ENCODE results near the gene LRRC34. TPM values are rescaled to one million over a fixed set of nuclear protein-coding genes. Genes with fewer than 3 reads are reported as not detected.

LRRC34 gene
- total RNA-seq, 1 experiment from 2014 or later, result 1.8 TPM

GRCh38 chr3:169836942-169837275 is 24.2 kb upstream of the LRRC34 start:
- no peaks in the 10 kb centered on the region for H4K20me1 ChIP-seq (ENCODE audit: low read length)
- no peaks in the 10 kb centered on the region for H3K36me3 ChIP-seq (ENCODE audit: low read depth, low read length)
- BruUV-seq (replicated peaks), result no TSS peak
- CTCF ChIA-PET, result no interaction called here
- H3F3A ChIP-seq (ENCODE audit: low read length, unreplicated experiment), result no peaks in the 10 kb centered on the region
- no peak overlapping the region for H3K4me3 ChIP-seq (ENCODE audit: low read length)
- POLR2A ChIA-PET (ENCODE audit: unreplicated experiment), result no interaction called here
- intact Hi-C loops (cut with micrococcal nuclease), result no loop called here
- no peaks in the 10 kb centered on the region for H3K4me1 ChIP-seq (ENCODE audit: insufficient read depth, low read length)
- ATAC-seq (no peak), DNase-seq (no peak)
- no peaks in the 10 kb centered on the region for H3K27me3 ChIP-seq (ENCODE audit: low read length)
- H3K9me3 ChIP-seq (ENCODE audit: low read length), result no peaks in the 10 kb centered on the region
- H3K27ac ChIP-seq (ENCODE audit: low read length), result no peak overlapping the region
- no peak for TF ChIP-seq EZH2 (IDR thresholded peaks at IDR 0.05; ENCODE audit: low read length, unreplicated experiment)
- TF ChIP-seq, protein P1, sequence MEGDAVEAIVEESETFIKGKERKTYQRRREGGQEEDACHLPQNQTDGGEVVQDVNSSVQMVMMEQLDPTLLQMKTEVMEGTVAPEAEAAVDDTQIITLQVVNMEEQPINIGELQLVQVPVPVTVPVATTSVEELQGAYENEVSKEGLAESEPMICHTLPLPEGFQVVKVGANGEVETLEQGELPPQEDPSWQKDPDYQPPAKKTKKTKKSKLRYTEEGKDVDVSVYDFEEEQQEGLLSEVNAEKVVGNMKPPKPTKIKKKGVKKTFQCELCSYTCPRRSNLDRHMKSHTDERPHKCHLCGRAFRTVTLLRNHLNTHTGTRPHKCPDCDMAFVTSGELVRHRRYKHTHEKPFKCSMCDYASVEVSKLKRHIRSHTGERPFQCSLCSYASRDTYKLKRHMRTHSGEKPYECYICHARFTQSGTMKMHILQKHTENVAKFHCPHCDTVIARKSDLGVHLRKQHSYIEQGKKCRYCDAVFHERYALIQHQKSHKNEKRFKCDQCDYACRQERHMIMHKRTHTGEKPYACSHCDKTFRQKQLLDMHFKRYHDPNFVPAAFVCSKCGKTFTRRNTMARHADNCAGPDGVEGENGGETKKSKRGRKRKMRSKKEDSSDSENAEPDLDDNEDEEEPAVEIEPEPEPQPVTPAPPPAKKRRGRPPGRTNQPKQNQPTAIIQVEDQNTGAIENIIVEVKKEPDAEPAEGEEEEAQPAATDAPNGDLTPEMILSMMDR (conservative IDR thresholded peaks at IDR 0.05; ENCODE audit: low read depth, low read length), result no peak
- no peak for TF ChIP-seq EZH2phosphoT487 (IDR thresholded peaks at IDR 0.05; ENCODE audit: borderline replicate concordance, low read length)
- no peak overlapping the region for H3K9ac ChIP-seq (ENCODE audit: low read length)
- no peak overlapping the region for H3K4me2 ChIP-seq (ENCODE audit: low read length)
- H3K9me2 ChIP-seq (replicated peaks; ENCODE audit: low read length), result no peaks in the 10 kb centered on the region
- H3K79me2 ChIP-seq (ENCODE audit: low read length), result no peaks in the 10 kb centered on the region
- H2AFZ ChIP-seq (ENCODE audit: low read length), result no peak overlapping the region

GRCh38 chr3:169836078-169836941 is 23.6 kb upstream of the LRRC34 start:
- Histone ChIP-seq H3K27me3 (ENCODE audit: low read length) (no peaks in the 10 kb centered on the region), H3K9ac (ENCODE audit: low read length) (no peak overlapping the region)
- POLR2A ChIA-PET (ENCODE audit: unreplicated experiment), result no interaction called here

More at GRCh38 chr3:169836078-169836941, 23.6 kb upstream of the LRRC34 start:
- intact Hi-C loops (cut with micrococcal nuclease), result no loop called here
- BruUV-seq (replicated peaks), result no TSS peak
- Histone ChIP-seq H3K9me2 (replicated peaks; ENCODE audit: low read length) (no peaks in the 10 kb centered on the region), H3K4me1 (ENCODE audit: insufficient read depth, low read length) (no peaks in the 10 kb centered on the region), H2AFZ (ENCODE audit: low read length) (no peak overlapping the region), H3F3A (ENCODE audit: low read length, unreplicated experiment) (no peaks in the 10 kb centered on the region), H3K9me3 (ENCODE audit: low read length) (no peaks in the 10 kb centered on the region), H3K79me2 (ENCODE audit: low read length) (no peaks in the 10 kb centered on the region), H3K27ac (ENCODE audit: low read length) (no peak overlapping the region), H3K36me3 (ENCODE audit: low read depth, low read length) (no peaks in the 10 kb centered on the region), H3K4me3 (ENCODE audit: low read length) (no peak overlapping the region), H3K4me2 (ENCODE audit: low read length) (no peak overlapping the region), H4K20me1 (ENCODE audit: low read length) (no peaks in the 10 kb centered on the region)
- no peak for DNase-seq
- CTCF ChIA-PET, result no interaction called here
- ATAC-seq, result no peak
- TF ChIP-seq EZH2phosphoT487 (IDR thresholded peaks at IDR 0.05; ENCODE audit: borderline replicate concordance, low read length), result no peak
- TF ChIP-seq, protein P1 (conservative IDR thresholded peaks at IDR 0.05; ENCODE audit: low read depth, low read length), result no peak
- TF ChIP-seq EZH2 (IDR thresholded peaks at IDR 0.05; ENCODE audit: low read length, unreplicated experiment), result no peak
